H1 (cell line): ENCODE data around the gene WWC1. TPM values are rescaled to one million over a fixed set of nuclear protein-coding genes. Genes with fewer than 3 reads are reported as not detected.

ENCODE experiments used
- CEBPB ChIP-seq: IDR thresholded peaks from 2 replicates; pipeline ENCODE4 v1.6.1; 2012; ENCODE audit warnings: low read depth, low read length
- TAF7 ChIP-seq: optimal IDR thresholded peaks from 2 replicates; pipeline ENCODE3; 2011; ENCODE audit warnings: low read depth, mild to moderate bottlenecking, inconsistent platforms, low read length, moderate library complexity, borderline replicate concordance
- polyA plus RNA-seq, 7 experiments: library from polyadenylated mRNA; depleted of rRNA in 3 of 7; stranded (reverse) in 5 of 7; unstranded in 2 of 7; fragments of >200 nt in 5 of 7; fragments of 200-250 nt in 2 of 7; gene quantifications; 1 replicate in 5 of 7; 2 replicates in 1 of 7; 4 replicates in 1 of 7; pipeline versions ENCODE4 v1.2.1 to v1.2.3, GENCODE V29; 2011 to 2013; ENCODE audit warnings: missing spikeins in 2 of 7, mixed read lengths in 2 of 7
- total RNA-seq: library from RNA; stranded (reverse); fragmentation: NEBNext Ultra II Directional; extraction: Animal tissue kit (Norgen Biotek cat#: 25700); gene quantifications from 2 replicates; pipeline ENCODE4 v1.2.1, GENCODE V29; 2021

Gene WWC1
- total and polyA plus RNA-seq, 2 of the 8 experiments (the other 6 are each of a cell fraction or from before 2014, with no cell fraction given), result 16.4 to 41.1 TPM

DNA sequence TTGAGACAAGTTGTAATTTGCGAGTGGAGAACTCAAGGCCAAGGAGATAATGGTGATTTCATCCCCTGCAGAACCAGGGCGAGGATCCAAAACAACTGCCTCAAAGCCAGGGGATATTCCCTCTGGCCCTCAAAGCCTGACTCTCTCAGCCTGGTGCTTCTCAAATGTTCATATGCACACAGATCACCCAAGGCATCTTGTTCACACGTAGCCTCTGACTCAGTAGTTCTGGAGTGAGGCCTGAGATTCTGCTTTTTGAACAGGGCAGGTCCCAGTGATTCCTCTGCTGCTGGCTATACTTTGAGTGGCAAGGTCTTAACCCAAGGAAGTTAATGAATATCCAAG, 30.2 kb upstream of the WWC1 start (continued):
- TF ChIP-seq TAF7 (no peak), CEBPB (no peak)
